NCI-H2227 (cell line): ENCODE data around the gene KREMEN2.

Experiments used
- DNase-seq: peaks from one replicate; lab custom pipeline; 2025; ENCODE audit not compliant: unreplicated experiment; lab: John Stamatoyannopoulos, UW

KREMEN2 gene

DNA sequence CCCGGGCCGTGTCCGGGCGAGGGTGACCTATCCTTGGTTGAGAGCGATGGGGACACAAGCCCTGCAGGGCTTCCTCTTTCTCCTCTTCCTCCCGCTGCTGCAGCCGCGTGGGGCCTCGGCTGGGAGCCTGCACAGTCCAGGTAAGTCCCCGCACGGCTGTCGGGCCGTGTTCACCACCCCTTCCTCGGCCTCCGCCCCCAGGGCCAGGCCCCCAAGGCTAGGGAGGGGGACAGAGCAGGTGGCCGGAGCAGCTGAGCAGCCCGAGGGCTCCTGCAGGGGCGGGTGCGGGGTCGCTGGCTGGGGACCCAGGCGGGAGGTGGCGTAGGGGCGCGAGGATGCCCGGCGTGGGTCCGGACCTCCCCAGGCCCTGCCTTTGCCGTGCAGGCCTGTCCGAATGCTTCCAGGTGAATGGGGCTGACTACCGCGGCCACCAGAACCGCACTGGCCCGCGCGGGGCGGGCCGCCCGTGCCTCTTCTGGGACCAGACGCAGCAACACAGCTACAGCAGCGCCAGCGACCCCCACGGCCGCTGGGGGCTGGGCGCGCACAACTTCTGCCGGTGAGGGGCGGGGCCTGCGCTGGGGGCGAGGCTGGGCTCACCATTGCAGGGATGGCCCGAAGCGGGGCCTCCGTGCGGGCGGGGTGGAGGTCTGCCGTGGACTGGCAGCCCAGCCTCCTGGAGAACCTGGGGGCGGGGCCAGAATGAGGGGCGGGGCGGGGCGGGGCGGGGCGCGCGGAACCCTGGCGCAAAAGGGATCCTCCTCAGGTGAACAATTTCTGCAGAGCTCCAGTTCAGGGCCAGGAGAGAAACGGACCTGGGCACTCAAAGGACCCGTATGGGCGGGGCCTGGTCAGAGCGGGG, 631 bp downstream of the KREMEN2 start:
- peak; percentile 93 for DNase-seq

- no peak for DNase-seq
Measured at GRCh38 chr16:2966043-2966807, 2.1 kb downstream of the KREMEN2 start.

GRCh38 chr16:2966808-2967191, 2.7 kb downstream of the KREMEN2 start:
- DNase-seq, result no peak

DNA sequence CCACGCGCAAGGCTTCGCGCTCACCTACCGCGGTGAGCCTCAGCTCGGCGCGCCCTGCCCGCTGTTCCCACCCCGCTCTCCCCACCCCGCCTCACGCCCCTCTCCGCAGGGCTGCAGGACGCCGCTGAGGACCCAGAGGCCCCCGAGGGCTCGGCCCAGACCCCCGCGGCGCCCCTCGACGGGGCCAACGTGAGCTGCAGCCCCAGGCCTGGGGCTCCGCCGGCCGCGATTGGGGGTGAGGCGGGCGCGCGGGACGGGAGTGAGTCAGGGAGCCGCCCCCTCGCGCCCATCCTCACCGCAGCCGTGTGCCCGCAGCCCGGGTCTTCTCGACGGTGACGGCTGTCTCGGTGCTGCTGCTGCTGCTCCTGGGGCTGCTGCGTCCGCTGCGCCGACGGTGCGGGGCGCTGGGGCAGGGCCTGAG, 3.1 kb downstream of the KREMEN2 start:
- DNase-seq, result no peak

- no peak for DNase-seq
Measured at GRCh38 chr16:2967721-2968161, 3.7 kb downstream of the KREMEN2 start.

GRCh38 chr16:2968368-2968737, 4.3 kb downstream of the KREMEN2 start:
- DNase-seq, result no peak

GRCh38 chr16:2968738-2969544, 4.9 kb downstream of the KREMEN2 start, which contains the start of gene PAQR4:
TSS of gene PAQR4 (plus strand) at chr16:2969348. CDS start at chr16:2969675, 327 bp downstream.
- DNase-seq, result peak; percentile 97

DNA sequence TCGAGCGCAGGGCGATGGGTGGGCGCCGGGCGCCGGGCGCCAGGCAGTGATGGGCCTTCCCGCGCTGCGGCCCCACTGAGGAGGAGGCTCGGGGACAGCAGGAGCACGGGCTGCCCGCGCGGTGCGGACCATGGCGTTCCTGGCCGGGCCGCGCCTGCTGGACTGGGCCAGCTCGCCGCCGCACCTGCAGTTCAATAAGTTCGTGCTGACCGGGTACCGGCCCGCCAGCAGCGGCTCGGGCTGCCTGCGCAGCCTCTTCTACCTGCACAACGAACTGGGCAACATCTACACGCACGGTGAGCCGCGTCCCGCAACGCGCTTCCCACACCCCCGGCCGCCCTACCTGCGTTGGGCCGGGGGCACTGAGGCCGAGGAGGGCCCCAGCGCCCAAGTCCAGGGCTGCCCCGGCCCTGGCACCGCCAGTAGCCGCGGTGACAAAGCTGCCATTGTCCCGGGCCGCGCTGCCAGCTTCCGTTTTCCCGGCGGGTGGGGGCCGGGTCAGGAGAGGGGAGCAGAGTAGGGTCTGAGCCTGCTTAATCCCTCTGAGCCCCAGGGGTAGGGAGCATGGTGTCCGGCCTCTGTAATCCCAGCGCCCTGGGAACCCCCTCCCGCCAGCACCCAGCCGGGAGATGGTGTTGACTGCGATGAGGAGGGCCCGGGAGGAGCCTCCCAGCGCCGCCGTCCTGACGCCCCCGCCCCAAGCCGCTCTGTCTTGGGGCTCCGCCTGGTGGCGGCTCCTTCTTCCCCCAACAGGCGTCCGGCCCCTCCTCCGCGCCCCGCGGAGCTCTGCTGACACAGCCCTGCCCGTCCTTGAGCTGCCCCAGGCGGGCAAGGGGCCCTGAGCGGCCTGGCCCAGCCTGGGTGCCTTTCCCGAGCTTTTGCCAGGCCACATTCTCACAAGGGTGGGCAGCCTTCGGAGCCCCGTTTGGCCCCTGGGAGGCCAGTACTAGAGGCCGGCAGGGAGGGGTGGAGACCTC, 5.8 kb downstream of the KREMEN2 start:
- DNase-seq, result peak; percentile 85

- no peak for DNase-seq
Measured at GRCh38 chr16:2970563-2970962, 6.5 kb downstream of the KREMEN2 start.

GRCh38 chr16:2971134-2971984, 7.3 kb downstream of the KREMEN2 start:
- DNase-seq, result no peak

GRCh38 chr16:2971985-2972784, 8.1 kb downstream of the KREMEN2 start:
- peak; percentile 39 for DNase-seq

GRCh38 chr16:2973093-2973492, 9.0 kb downstream of the KREMEN2 start:
- no peak for DNase-seq

DNA sequence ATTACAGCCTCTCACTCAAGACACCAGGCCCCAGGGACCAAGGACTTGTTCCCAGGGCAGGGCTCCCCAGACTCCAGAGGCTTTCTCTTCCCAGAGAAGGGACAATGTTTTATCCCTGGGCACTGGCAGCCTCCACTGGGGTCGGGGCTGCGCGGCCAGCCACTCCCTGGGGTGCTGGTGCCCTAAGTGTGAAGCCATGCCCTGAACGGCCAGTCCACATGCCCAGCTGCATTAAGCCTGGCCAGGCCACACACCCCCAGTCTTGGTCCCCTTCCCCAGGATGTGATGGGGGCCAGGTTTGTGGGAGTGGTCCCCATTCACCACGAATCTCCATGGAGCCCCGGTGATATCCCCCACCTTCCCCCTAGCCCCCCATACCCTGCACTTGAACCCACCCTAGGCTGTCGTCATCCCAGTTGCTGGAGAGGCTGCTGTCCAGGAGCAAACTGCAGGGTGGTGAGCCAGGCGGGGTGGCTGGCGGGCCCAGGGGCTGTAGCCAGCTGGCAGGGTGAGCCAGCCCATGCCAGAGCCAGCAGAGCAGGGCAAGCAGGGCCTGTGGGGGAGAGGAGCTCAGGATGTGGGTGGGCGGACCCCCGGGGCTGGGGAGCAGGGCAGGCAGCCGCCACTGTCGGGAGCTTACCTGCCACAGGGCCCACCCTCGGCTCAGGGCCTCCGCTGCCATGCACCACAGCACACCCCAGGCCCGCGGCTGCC, 9.7 kb downstream of the KREMEN2 start:
- DNase-seq, result no peak

DNA sequence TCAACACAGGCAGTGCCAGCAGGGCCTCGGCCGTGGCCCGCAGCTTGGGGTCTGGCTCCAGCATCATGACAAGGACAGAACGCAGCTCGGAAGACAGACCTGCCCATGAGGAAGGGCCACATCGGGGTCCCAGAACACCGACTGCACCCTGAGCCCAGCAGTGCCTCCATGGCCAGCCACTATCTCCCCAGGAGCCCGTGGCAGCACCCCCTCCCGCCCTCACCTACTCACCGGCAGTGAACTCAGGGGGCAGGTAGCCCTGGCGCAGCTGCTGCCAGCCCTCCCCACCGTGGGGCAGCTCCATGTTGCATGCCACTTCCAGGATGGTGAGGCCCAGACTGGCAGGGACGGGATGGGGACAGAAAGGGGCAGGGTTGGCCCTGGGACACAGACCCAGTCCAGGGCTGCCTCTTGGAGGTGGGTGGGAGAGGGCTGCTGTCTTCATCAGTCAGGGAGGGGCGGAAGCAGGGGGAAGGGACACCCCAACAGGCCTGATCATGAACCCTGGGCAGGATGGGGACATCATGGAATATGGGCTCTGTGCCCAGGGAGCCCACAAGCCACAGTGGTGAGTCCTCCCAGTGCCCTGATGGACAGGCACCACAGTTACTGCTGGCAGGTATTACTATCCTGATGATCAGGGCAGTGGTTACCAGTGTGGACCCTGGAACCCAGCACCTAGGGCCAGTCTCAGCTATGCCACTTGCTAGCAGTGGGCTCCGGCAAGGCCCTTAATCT, 10.4 kb downstream of the KREMEN2 start:
- no peak for DNase-seq

DNA sequence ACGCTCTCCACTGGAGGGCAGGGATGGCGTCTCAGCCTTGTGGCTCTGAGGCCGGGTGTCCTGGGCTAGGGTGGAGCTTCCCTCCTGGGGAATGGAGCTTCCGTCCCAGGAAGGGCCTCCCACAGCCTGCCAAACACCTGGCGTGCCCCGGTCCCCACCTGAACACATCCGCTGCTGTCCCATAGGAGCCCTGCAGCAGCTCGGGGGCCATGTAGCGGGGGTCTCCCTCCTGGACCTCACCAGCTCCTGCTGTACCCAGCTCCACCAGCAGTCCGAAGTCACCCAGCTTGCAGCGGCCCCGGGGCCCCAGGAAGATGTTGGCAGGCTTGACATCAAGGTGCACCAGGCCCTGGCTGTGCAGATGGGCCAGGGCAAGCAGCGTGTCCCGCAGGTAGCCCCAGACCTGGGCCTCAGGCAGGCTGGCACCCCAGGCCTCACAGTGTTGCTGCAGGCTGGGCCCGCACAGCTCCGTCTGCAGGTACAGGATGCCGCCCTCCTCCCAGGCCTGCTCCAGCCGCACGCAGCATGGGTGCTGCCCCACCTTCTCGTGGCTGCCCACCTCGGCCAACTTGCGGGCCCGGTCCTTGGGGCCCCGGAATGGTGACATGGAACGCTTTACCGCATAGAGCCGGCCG, 11.2 kb downstream of the KREMEN2 start:
- DNase-seq, result no peak

- DNase-seq, result no peak
Measured at GRCh38 chr16:2976201-2976600, 12.1 kb downstream of the KREMEN2 start.

DNA sequence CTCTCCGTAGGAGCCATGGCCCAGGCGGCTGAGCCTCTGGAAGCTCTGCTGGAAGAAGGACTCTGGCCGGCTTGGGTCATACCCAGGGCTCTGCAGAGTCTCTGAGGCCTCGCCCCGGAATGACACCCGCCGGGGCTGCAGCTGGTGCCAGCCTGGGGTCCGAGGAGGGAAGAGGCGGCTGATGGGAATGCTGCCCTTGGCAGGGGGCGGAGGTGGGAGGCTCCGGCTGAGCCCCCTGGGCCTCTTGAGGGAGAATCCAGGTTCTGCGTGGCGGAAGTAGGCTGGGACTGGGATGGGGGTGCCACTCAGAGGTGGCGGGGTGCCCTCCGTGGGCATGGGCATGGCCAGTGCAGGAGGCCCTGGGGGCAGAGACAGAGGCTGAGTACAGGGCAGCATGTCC, 12.6 kb downstream of the KREMEN2 start:
- DNase-seq, result no peak
